Measurements from ENCODE around the gene FMNL2. TPM values are rescaled to one million over a fixed set of nuclear protein-coding genes. Genes with fewer than 3 reads are reported as not detected.

The FMNL2 gene
- total RNA-seq, 1 experiment from 2014 or later, result 28.1 TPM

DNA sequence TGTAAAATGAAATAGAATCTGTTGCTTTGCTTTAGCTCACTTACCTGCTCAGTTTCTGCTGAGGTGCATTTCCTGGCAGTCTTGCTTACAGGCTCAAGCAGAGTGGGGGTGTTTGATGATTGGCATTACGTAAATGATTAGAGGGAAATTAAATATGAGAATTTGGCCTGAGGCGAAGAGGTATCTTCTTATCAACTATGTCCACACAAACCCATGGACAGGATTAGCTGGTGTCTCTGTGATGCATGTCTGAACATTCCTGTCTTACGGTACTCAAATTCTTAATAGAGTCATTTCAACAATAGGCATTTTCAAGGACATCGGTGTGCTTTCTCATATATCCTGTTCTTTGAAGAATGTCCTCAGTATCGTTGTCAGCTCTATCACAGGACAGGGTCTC is 280.2 kb downstream of the FMNL2 start:
- H3K4me2 ChIP-seq (ENCODE audit: low read length), result no peak overlapping the region
- H3K9me2 ChIP-seq (ENCODE audit: insufficient read depth), result no peaks in the 10 kb centered on the region
- peaks cover 0 to 4% of the 10 kb centered on the region in 2 experiments; a peak in 1 of 4 replicates for H3K4me1 ChIP-seq (ENCODE audit: control insufficient read depth in 1 of 2, insufficient read depth in 2 of 2, low read length in 2 of 2)
- no peak overlapping the region for H2AFZ ChIP-seq (ENCODE audit: low read depth, low read length, poor library complexity, severe bottlenecking)
- H4K20me1 ChIP-seq (ENCODE audit: insufficient read depth), result no peaks in the 10 kb centered on the region
- no peaks in the 10 kb centered on the region for H3K9me3 ChIP-seq (ENCODE audit: control insufficient read depth in 1 of 2, insufficient read depth in 1 of 2, low read depth in 1 of 2, low read length in 2 of 2)
- H3K9ac ChIP-seq (ENCODE audit: low read length), result no peak overlapping the region
- no peak overlapping the region for H3K27ac ChIP-seq (ENCODE audit: low read depth, low read length)
- H3K79me2 ChIP-seq (ENCODE audit: insufficient read depth, low read length), result no peaks in the 10 kb centered on the region
- H3K36me3 ChIP-seq (ENCODE audit: control insufficient read depth in 1 of 2, insufficient read depth in 2 of 2, low read length in 2 of 2), result peaks cover 4 to 5% of the 10 kb centered on the region in 2 experiments; a peak in 2 of 4 replicates
- no peak for ATAC-seq
- no peak overlapping the region for H3K4me3 ChIP-seq (replicated peaks in 1 of 2; ENCODE audit: low read depth in 1 of 2, low read length in 2 of 2)
- RAD21 ChIA-PET (ENCODE audit: low non-redundant PET in 1 of 2, low total read pairs in 2 of 2, uncharacterized antibody in 2 of 2, unreplicated experiment in 2 of 2), result no interaction called here
- no peaks in the 10 kb centered on the region for H3K27me3 ChIP-seq (ENCODE audit: insufficient read depth, low read length)
- no TSS peak for BruUV-seq (replicated peaks)
- POLR2A ChIA-PET, result no interaction called here
- DNase-seq (ENCODE audit: low read depth, low spot score), result no peak
- TF ChIP-seq POLR2AphosphoS5 (IDR thresholded peaks at IDR 0.05; ENCODE audit: low read depth, low read length) (no peak), ELF1 (IDR thresholded peaks at IDR 0.05; ENCODE audit: borderline replicate concordance, low read depth) (no peak), FOSL1 (IDR thresholded peaks at IDR 0.05; ENCODE audit: low read depth) (no peak), CTCF (IDR thresholded peaks at IDR 0.05 in 2 of 3, conservative IDR thresholded peaks at IDR 0.05 in 1 of 3; ENCODE audit: borderline replicate concordance in 1 of 3, insufficient read depth in 1 of 3, low read depth in 2 of 3, low read length in 2 of 3) (no peak), ZFX (IDR thresholded peaks at IDR 0.05) (no peak), EZH2 (IDR thresholded peaks at IDR 0.05) (no peak)
- intact Hi-C loops (cut with micrococcal nuclease), result no loop called here
- CTCF ChIA-PET, result interaction anchor here (1.2 kb wide), 1 partner anchor 20 kb away, joined by 4 read pairs; no protein-coding TSS in a partner anchor

DNA sequence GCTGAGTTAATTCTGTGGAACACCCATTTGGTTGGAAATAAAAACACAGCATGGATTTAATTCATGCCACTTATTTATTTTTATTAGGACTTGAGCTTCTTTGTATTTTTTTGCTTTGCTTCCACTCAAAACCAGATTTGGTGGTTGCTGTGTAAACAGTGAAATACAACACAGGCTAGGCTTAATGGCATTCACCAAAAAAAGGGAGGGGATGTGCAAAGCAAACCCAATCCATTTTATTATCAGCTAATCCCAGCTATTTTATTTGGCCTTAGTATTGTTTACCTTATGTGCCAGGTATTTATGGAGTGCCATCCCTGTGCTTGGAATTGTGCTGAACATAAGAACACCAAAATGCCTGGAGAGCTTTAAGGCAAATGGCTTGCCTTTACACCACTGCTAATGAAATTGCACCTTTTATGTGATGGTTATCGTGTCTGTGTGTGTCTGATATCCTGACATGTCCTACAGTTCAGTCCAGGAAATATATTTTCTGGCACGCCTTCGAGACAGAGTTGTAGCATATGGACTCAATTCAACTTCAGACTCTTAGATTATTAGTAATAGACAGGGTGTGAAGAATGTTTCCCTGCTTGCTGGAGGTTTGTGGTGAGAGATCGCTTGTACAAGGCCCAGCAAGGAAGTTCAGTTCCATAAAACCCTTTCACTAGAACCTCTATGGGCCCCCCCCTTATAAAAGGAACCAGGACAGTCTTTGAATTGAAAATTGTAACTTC is 282.6 kb downstream of the FMNL2 start:
- Histone ChIP-seq H3K9me2 (ENCODE audit: insufficient read depth) (no peaks in the 10 kb centered on the region), H3K4me2 (ENCODE audit: low read length) (no peak overlapping the region), H3K4me3 (replicated peaks in 1 of 2; ENCODE audit: low read depth in 1 of 2, low read length in 2 of 2) (no peak overlapping the region), H4K20me1 (ENCODE audit: insufficient read depth) (no peaks in the 10 kb centered on the region), H3K27ac (ENCODE audit: low read depth, low read length) (no peak overlapping the region), H3K4me1 (ENCODE audit: control insufficient read depth in 1 of 2, insufficient read depth in 2 of 2, low read length in 2 of 2) (no peaks in the 10 kb centered on the region), H3K9ac (ENCODE audit: low read length) (no peak overlapping the region), H2AFZ (ENCODE audit: low read depth, low read length, poor library complexity, severe bottlenecking) (no peak overlapping the region), H3K27me3 (ENCODE audit: insufficient read depth, low read length) (no peaks in the 10 kb centered on the region), H3K79me2 (ENCODE audit: insufficient read depth, low read length) (no peaks in the 10 kb centered on the region), H3K36me3 (ENCODE audit: control insufficient read depth in 1 of 2, insufficient read depth in 2 of 2, low read length in 2 of 2) (peaks cover 4 to 5% of the 10 kb centered on the region in 2 experiments; a peak in 2 of 4 replicates), H3K9me3 (ENCODE audit: control insufficient read depth in 1 of 2, insufficient read depth in 1 of 2, low read depth in 1 of 2, low read length in 2 of 2) (no peaks in the 10 kb centered on the region)
- intact Hi-C loops (cut with micrococcal nuclease), result no loop called here
- ChIA-PET RAD21 (ENCODE audit: low non-redundant PET in 1 of 2, low total read pairs in 2 of 2, uncharacterized antibody in 2 of 2, unreplicated experiment in 2 of 2) (no interaction called here), POLR2A (no interaction called here), CTCF (interaction anchor here (1.8 kb wide), 1 partner anchor 18 kb away, joined by 8 read pairs; no protein-coding TSS in a partner anchor)
- TF ChIP-seq CTCF (IDR thresholded peaks at IDR 0.05 in 2 of 3, conservative IDR thresholded peaks at IDR 0.05 in 1 of 3; ENCODE audit: borderline replicate concordance in 1 of 3, insufficient read depth in 1 of 3, low read depth in 2 of 3, low read length in 2 of 3) (no peak), ZBTB33 (IDR thresholded peaks at IDR 0.05; ENCODE audit: extremely low read depth, insufficient replicate concordance, low read length) (no peak)
- no peak for ATAC-seq
- no TSS peak for BruUV-seq (replicated peaks)
- DNase-seq (ENCODE audit: low read depth, low spot score), result no peak

All from HCT116 (cell line).